GM12801 (cell line): ENCODE results near the gene OAT.

Source experiments
- TF ChIP-seq, protein P1 (sequence below): IDR thresholded peaks from one replicate; pipeline ENCODE4 v1.5.1; 2011; ENCODE audit warnings: control low read depth; ENCODE audit not compliant: insufficient read length; ENCODE audit errors: extremely low read depth

Gene OAT

GRCh38 chr10:124392626-124393342 is 25.9 kb downstream of the OAT start:
- TF ChIP-seq, protein P1, sequence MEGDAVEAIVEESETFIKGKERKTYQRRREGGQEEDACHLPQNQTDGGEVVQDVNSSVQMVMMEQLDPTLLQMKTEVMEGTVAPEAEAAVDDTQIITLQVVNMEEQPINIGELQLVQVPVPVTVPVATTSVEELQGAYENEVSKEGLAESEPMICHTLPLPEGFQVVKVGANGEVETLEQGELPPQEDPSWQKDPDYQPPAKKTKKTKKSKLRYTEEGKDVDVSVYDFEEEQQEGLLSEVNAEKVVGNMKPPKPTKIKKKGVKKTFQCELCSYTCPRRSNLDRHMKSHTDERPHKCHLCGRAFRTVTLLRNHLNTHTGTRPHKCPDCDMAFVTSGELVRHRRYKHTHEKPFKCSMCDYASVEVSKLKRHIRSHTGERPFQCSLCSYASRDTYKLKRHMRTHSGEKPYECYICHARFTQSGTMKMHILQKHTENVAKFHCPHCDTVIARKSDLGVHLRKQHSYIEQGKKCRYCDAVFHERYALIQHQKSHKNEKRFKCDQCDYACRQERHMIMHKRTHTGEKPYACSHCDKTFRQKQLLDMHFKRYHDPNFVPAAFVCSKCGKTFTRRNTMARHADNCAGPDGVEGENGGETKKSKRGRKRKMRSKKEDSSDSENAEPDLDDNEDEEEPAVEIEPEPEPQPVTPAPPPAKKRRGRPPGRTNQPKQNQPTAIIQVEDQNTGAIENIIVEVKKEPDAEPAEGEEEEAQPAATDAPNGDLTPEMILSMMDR = no peak

DNA sequence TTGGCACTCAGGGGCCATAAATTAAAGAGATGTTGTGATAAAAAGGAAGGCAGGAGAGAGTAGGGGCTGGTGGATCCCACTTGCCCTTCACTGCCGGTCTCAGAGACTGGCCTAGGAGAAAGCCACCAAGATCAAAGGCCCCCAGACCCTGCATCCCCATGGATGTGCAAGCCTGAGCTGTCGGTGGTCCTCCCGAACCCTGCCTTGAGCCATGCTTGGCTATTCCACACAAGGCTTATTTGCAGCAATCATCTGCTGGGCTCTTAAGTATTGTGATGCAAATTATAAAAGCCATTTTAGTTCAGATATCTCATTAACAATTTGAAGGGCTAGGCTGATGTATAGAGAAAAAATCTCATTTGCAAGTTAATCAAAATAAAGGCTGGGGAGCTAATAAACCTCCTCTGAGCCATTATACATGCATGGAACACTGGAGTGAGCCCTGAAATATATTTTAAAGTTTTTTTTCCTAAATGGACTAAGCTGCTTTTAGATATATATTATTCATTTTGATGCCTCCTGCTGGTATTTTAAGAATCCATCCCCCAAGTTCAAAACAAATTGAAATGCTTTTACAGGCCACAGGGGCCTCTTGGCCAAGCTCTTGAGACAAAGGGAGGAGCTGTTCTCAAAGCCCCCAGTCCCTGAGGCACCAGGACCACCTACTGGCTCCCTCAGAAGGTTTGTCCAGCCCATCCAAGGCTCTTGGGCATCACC is 28.1 kb downstream of the OAT start:
- TF ChIP-seq, protein P1 = no peak

DNA sequence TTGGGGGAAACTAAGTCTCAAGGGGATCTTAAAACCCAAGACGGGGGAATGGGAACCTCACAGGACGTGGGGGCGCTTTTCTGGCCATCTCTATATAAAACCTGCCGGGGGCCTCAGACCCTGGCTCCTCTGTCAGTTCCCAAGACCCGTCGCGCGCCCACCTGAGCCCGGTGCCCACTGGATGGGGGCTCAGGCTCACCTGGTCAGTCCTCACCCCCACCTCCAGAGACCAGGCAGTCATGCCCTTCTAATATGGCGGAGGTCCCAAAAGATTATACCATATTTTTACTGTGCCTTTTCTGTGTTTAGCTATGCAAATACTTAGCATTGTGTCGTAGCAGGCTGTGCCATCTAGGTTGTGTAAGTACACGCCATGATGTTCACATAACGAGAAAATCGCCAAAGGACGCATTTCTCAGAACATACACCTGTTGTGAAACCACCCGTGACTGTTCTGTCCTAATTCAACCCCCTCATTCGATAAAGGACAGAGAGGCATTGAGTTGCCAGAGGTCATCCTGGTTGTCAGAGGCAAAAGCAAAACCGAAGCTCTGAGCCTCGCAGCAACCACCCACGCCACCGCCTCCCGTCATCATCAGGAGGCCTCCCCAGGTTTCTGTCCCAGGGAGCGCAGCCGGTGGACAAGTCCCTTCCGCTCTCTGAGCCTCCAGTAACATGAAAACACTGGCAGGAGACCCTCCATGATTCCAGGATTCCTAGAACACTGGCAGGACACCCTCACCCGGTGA is 28.9 kb downstream of the OAT start:
- TF ChIP-seq, protein P1 = no peak

GRCh38 chr10:124388823-124389612 is 29.7 kb downstream of the OAT start:
- TF ChIP-seq, protein P1 = no peak

DNA sequence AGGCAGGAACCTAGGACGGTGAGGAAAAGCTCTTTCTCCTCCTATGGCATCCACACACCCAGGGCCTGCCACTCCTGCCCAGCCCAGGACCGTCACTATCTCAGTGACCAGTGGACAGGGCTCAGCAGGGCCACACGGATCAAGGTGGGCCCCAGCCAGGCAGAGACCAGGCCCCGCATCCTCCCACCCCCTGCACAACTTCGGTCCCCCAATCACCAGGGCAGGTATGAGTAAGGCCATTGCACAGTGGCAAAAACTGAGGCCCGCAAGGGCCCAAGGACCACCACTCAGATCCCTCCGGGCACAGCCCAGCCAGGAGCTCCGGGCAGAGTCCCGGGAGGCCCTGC is 30.3 kb downstream of the OAT start:
- TF ChIP-seq, protein P1 = no peak

DNA sequence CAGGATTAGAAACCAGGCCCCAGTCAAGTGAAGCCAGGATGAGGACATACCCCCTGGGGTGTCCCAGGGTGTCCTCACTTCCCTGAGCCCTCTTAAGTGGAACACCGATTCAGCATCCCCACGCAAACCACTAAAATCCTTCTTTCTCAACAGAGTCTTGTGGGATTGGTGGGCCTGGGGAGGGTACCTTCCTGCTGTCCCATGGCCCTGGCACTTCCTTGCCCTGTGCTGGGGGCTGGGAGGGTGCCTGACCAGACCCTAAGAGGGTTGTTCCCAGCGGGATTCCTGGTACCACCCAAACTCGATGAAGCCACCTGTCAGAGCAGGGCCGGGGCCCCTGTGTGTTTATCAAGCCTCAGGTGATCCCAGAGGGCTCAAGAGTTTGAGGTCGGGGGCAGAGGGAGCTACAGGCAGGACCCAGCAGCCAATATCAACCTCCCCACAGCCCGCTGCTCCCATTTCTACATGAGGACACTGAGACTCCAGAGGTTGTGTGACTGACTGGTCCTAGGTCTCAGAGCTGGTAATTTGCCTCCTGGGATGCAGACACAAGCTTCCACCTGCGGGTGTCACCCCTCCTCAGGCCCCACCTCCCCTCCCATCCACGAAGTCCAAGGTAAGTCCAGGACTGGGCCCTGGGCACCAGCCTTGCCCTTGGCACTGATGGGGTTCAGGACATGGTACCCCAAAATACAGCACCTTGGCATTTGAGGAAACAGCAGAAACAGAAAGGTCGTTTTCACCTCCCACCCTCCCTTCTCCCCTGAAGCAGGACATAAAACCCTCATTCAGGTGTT is 31.4 kb downstream of the OAT start:
- TF ChIP-seq, protein P1 = no peak
